ENCODE results near the gene SCYGR1.
"Not testable (repeated sequence)": the region's sequence is repeated elsewhere in the genome, so short reads cannot be mapped to it uniquely, and the experiment has no call there.

Gene SCYGR1, protein sequence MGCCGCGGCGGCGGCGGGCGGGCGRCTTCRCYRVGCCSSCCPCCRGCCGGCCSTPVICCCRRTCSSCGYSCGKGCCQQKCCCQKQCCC

DNA sequence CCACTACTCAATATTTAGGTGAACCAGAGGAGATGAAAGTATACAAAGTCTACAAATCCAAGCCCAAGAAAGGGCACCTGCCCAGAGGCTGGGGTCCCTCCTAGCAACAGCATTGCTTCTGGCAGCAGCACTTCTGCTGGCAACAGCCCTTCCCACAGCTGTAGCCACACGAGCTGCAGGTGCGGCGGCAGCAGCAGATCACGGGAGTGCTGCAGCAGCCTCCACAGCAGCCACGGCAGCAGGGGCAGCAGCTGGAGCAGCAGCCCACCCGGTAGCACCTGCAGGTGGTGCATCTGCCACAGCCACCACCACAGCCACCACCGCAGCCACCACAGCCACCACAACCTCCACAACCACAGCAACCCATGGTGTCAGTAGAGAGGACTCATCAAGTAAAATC lies at the start of gene SCYGR1:
Gene SCYGR1 (minus strand): TSS at position 367 of the 400 bp plus-strand sequence. CDS start 0 bp downstream, at position 367.
- not testable (repeated sequence) for ATAC-seq; H3K9me3 Mint-ChIP-seq; H3K4me1 Mint-ChIP-seq; H3K36me3 Mint-ChIP-seq; H3K27ac Mint-ChIP-seq; DNase-seq (ENCODE audit: low spot score in 2 of 2); H3K4me3 Mint-ChIP-seq

DNA sequence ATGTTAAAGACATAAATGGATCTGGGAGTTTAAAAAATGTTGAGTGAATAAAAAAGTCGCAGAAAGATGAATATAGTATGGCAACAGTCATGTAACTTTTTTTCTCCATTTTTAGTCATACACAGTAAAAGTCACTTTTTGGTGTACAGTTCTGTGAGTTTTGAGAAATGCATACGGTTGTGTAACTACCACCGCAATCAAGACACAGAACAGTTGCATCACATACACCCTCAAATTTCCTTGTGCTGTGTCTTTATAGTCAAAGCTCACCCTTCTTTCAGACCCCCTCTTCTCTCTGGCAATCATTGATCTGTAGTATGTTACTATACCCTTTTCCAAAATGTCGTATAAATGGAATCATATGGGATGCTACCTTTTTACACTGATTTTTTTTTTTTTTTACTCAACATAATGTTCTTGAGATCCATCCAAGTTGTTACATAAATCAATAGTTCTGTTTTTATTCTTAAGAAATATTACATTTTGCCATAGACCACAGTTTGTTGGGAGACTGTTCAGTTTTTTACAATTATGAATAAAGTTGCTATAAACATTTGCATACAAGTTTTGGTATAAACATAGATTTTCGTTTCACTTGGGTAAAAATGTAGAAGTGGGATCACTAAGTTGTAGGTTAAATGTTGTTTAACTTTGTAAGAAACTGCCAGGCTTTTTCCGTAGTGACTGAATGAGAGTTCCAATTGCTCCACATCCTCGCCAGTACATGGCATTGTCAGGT lies 48.9 kb upstream of the SCYGR1 start:
- Mint-ChIP-seq H3K9me3 (peaks cover 9% of the 10 kb centered on the region), H3K4me1 (no peaks in the 10 kb centered on the region), H3K4me3 (no peak overlapping the region), H3K36me3 (no peaks in the 10 kb centered on the region), H3K27ac (no peak overlapping the region)
- DNase-seq (ENCODE audit: low spot score in 2 of 2) (no peak), ATAC-seq (no peak)

DNA sequence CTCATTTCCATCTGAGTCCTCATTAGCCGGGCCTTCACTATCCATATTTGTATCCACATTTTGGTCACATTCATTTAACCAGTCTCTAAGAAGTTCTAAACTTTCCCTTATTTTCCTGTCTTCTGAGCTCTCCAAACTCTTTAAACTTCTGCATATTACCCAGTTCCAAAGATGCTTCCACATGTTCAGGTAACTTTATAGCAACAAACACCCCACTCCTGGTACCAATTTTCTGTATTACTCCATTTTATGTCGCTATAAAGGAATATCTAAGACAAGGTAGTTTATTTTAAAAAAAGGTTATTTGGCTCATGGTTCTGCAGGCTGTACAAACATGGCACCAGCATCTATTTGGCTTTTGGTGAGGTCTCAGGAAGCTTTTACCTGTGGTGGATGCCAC lies 45.4 kb upstream of the SCYGR1 start:
- Mint-ChIP-seq H3K4me3 (no peak overlapping the region), H3K4me1 (no peaks in the 10 kb centered on the region), H3K9me3 (peaks cover 9% of the 10 kb centered on the region), H3K27ac (no peak overlapping the region), H3K36me3 (no peaks in the 10 kb centered on the region)
- ATAC-seq (no peak), DNase-seq (ENCODE audit: low spot score in 2 of 2) (no peak)

DNA sequence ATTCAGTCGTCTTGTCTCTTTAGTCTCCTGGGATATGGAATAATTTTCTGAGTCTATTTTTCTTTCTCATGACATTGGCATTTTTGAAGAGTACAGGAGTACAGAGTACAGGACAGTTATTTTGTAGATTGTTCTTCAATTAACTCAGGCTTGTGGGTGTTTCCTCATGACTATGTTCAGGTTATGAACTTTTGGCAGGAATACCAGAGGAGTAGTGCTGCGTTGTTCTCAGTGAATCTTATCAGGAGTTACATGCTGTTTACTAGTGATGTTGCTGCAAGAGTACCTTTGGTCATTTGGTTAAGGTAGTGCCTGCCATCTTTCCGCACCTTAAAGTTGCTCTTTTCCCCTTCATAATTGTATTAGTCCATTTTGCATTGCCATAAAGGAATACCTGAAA lies 42.9 kb upstream of the SCYGR1 start:
- ATAC-seq (no peak), DNase-seq (ENCODE audit: low spot score in 2 of 2) (no peak)
- H3K4me1 Mint-ChIP-seq = no peaks in the 10 kb centered on the region
- H3K27ac Mint-ChIP-seq = no peak overlapping the region
- peaks cover 9% of the 10 kb centered on the region for H3K9me3 Mint-ChIP-seq
- H3K36me3 Mint-ChIP-seq = no peaks in the 10 kb centered on the region
- no peak overlapping the region for H3K4me3 Mint-ChIP-seq

DNA sequence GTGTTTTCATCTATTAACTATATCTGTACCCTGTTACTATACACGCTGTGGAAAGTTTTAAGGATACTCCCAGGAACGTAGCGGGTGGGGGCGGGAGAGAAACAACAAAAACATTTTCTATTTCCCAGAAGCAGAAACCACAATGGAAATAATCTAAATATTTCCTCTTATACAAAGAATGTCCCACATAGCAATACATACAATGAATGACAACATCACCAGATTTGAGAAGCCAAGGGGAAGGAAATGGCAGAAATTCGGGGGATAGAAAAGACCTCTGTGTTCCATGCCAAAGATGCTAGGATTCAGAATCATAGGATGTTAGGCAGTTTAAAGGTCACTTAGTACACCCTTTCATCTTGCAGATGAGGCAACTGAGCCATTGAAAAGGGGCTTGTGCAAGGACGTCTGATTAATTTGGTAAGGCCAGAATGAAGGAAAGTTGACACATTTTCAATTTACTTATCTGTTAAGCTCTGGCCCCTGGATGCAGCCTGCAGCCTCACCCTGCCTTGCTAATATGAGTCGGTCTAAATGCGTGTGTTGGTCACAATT lies 41.1 kb upstream of the SCYGR1 start:
- DNase-seq (ENCODE audit: low spot score in 2 of 2) (no peak), ATAC-seq (no peak)
- Mint-ChIP-seq H3K4me1 (no peaks in the 10 kb centered on the region), H3K27ac (no peak overlapping the region), H3K9me3 (peaks cover 9% of the 10 kb centered on the region), H3K36me3 (no peaks in the 10 kb centered on the region), H3K4me3 (no peak overlapping the region)

DNA sequence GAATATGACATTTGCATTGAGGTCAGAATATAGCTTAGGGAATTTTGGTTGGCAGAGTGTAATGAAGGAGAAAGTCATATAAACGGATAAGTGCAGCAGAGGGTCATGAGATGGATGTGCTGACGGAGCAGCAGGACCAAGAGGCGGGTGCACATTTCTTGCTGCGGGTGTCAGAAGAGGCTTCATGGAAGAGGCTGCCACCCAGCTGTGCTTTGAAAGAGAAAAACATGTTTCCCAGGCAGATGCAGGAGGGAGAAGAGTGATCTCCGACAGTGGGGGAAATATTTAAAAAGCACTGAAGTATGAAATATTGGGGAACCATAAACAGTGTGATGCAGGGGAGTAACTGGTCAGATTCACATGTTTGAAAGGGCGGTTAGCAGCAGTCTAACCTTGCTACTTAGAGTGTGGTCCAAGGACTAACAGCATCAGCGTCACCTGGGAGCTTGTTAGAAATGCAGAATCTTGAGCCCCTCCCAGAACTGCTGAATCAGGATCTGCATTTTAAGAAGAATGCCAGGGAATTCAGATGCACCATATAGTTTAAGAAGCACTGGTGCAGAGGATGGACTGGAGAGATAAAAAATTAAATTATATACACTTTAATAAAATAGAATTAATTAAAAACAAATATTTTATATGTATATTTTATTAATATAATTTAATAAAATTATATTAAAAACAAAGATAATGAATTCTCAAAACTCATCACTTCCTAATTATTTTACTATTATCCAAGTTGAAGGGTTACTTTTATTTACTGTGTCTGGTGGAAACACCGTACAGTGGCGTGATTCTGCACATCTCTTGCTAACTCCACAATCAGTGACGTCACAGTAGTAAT lies 36.1 kb upstream of the SCYGR1 start:
- Mint-ChIP-seq H3K4me1 (no peaks in the 10 kb centered on the region), H3K27ac (no peak overlapping the region), H3K36me3 (no peaks in the 10 kb centered on the region), H3K9me3 (no peaks in the 10 kb centered on the region), H3K4me3 (no peak overlapping the region)
- ATAC-seq = no peak
- no peak for DNase-seq (ENCODE audit: low spot score in 2 of 2)

- no peak overlapping the region for H3K27ac Mint-ChIP-seq
- H3K36me3 Mint-ChIP-seq = no peaks in the 10 kb centered on the region
- ATAC-seq = no peak
- peaks cover 4% of the 10 kb centered on the region for H3K4me1 Mint-ChIP-seq
- no peak overlapping the region for H3K4me3 Mint-ChIP-seq
- H3K9me3 Mint-ChIP-seq = no peaks in the 10 kb centered on the region
- DNase-seq (ENCODE audit: low spot score in 2 of 2) = no peak
These were observed 32.6 kb upstream of the SCYGR1 start for GRCh38 chr2:227420087-227421052.

DNA sequence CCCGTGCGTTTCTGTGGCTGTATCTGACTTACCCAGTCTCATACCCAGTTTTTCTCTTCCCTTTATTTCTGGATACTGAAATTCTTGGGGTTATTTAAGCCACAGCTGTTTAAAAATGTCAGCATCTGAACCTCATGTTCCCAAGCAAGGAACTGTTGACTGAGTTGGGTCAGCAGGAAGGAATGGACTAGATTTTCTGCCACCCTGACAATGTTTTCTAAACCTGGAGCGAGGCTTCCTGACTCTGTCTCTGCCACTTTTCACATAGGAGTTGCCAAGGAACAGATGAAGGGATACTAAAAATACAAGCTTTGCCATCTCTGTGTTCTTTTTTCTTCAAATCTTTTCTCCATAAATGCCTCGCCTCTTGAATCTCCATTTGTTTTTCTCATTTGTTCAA lies 29.0 kb upstream of the SCYGR1 start:
- no peak overlapping the region for H3K4me3 Mint-ChIP-seq
- H3K36me3 Mint-ChIP-seq = no peaks in the 10 kb centered on the region
- no peak for ATAC-seq
- no peak for DNase-seq (ENCODE audit: low spot score in 2 of 2)
- peaks cover 24% of the 10 kb centered on the region for H3K4me1 Mint-ChIP-seq
- no peaks in the 10 kb centered on the region for H3K9me3 Mint-ChIP-seq
- peak overlapping the region; percentile 9 for H3K27ac Mint-ChIP-seq

DNA sequence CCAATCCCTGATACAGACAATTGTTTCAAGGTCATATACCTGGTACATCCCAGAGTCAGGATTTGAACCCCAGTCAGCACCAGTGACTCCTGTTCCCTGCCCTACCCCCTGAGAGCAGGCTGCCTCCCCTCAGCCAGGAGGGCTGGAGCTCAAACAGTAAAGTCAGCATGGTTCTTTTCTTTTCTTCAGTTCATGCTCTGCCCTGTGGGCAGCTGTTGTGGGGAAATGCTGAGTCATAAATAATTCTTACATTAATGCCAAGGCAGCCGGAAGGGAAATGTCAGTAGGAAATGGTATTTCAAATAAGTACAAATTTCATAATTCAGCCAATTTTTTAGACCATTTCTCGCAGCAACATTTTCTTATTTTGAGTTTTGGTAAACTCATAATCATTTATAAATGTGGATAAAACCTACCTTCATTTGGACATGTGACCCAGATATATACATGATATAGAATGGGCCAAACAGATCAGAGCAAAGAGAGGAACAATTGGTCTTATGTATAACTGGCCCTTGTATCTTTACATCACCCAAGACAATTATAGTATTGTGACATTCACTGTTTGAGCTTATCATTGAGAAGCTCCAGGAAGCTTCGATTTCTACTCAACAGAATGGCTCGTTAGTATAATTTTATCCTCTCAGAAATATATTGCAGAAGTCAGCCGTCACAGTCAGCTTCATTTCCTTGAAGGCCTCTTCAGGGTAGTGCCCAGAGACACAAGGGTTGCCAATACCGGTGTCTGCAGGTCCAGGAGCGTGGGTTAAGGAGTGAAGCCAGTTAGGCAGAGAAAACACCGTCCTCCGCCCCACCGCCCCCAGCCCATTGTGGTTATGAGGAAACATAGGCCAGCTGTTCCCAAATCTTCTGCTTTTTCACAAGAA lies 28.0 kb upstream of the SCYGR1 start:
- no peaks in the 10 kb centered on the region for H3K9me3 Mint-ChIP-seq
- ATAC-seq = peak; percentile 31
- DNase-seq (ENCODE audit: low spot score in 2 of 2) = no peak
- peaks cover 34% of the 10 kb centered on the region for H3K4me1 Mint-ChIP-seq
- no peak overlapping the region for H3K4me3 Mint-ChIP-seq
- peak overlapping the region; percentile 81 for H3K27ac Mint-ChIP-seq
- H3K36me3 Mint-ChIP-seq = no peaks in the 10 kb centered on the region

GRCh38 chr2:227414846-227415245 lies 27.1 kb upstream of the SCYGR1 start:
- peak overlapping the region; percentile 81 for H3K27ac Mint-ChIP-seq

DNA sequence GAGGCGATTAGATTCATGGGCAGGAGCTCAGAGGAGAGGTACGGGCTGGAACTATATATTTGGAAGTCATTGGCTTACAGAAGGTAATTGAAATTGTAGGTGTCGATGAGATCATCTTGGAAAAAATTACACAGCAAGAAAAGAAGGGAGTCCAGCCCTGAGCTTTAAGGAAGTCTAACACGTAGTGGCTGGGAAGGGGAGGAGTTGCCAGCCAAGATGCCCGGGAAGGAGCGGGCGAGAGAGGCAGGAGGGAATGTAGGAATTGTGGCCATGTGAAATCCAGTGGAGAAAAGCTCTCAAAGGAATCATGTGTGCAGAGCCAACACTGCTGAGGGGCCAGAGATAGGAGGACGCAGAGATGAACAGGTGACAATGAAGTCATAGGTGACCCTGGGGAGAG lies 25.6 kb upstream of the SCYGR1 start:
- Mint-ChIP-seq H3K27ac (peak overlapping the region; percentile 2), H3K36me3 (no peaks in the 10 kb centered on the region), H3K4me3 (no peak overlapping the region), H3K9me3 (no peaks in the 10 kb centered on the region), H3K4me1 (peaks cover 36% of the 10 kb centered on the region)
- DNase-seq (ENCODE audit: low spot score in 2 of 2) (no peak), ATAC-seq (no peak)

More at GRCh38 chr2:227414846-227415245, 27.1 kb upstream of the SCYGR1 start:
- Mint-ChIP-seq H3K36me3 (no peaks in the 10 kb centered on the region), H3K4me3 (no peak overlapping the region), H3K4me1 (peaks cover 36% of the 10 kb centered on the region), H3K9me3 (no peaks in the 10 kb centered on the region)
- DNase-seq (ENCODE audit: low spot score in 2 of 2) = no peak
- ATAC-seq = no peak

DNA sequence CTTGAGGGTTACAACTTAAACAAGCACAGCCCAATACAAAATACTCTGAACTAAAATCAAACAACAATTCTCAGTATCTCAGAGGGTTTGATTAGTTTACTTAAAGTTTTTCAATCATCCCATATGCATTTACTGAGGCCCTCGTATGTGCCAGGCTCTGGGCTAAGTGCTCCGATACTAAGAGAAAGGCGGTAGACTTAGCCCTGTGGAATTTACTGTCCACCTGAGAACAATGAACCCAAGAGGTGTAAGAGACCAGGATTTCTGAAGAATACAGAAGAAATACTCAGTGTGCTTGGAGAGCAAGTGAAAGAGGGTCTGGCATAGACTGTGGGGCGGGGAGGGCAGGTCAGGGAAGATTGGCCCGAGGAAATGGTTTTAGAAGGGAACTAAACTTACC lies 25.1 kb upstream of the SCYGR1 start:
- H3K4me3 Mint-ChIP-seq = no peak overlapping the region
- ATAC-seq = no peak
- H3K36me3 Mint-ChIP-seq = no peaks in the 10 kb centered on the region
- H3K27ac Mint-ChIP-seq = peak overlapping the region; percentile 2
- DNase-seq (ENCODE audit: low spot score in 2 of 2) = no peak
- H3K9me3 Mint-ChIP-seq = no peaks in the 10 kb centered on the region
- peaks cover 36% of the 10 kb centered on the region for H3K4me1 Mint-ChIP-seq

GRCh38 chr2:227411990-227412350 lies 24.2 kb upstream of the SCYGR1 start:
- peaks cover 36% of the 10 kb centered on the region for H3K4me1 Mint-ChIP-seq
- DNase-seq (ENCODE audit: low spot score in 2 of 2) (no peak), ATAC-seq (no peak)
- no peaks in the 10 kb centered on the region for H3K36me3 Mint-ChIP-seq
- H3K4me3 Mint-ChIP-seq = peak overlapping the region; percentile 29
- no peaks in the 10 kb centered on the region for H3K9me3 Mint-ChIP-seq
- peak overlapping the region; percentile 80 for H3K27ac Mint-ChIP-seq
